SU-DHL-6 (cell line): ENCODE data around the gene CTU1.

Source experiments
- H2AFZ ChIP-seq: fragments of 200-600 bp; sonication (generic); 2 replicates; pipeline ENCODE4 v1.6.1; 2014; ENCODE audit warnings: low read depth, mild to moderate bottlenecking, moderate library complexity, mixed read lengths, antibody characterized with exemption, low read length; ENCODE audit not compliant: severe bottlenecking
- H3F3A ChIP-seq: fragments of 200-600 bp; shearing (Covaris generic); 2 replicates; pipeline ENCODE4 v1.6.0; 2016; ENCODE audit warnings: antibody characterized with exemption, mild to moderate bottlenecking; ENCODE audit not compliant: insufficient read depth
- H3K27ac ChIP-seq: fragments of 200-600 bp; sonication (generic); 2 replicates; pipeline ENCODE4 v1.5.1; 2016; ENCODE audit warnings: low read depth, mild to moderate bottlenecking, low read length, moderate library complexity, mixed read lengths
- H3K27me3 ChIP-seq: fragments of 200-600 bp; sonication (generic), shearing (Covaris generic); 2 replicates; pipeline ENCODE4 v1.6.0; 2014; ENCODE audit warnings: mild to moderate bottlenecking, low read length
- H3K36me3 ChIP-seq: fragments of 200-600 bp; sonication (generic); 2 replicates; pipeline ENCODE4 v1.6.1; 2014; ENCODE audit warnings: mild to moderate bottlenecking, low read length, mixed read lengths
- H3K4me2 ChIP-seq: fragments of 300-600, 200-600 bp; shearing (Covaris generic), sonication (generic); 2 replicates; pipeline ENCODE4 v1.6.0; 2014; ENCODE audit warnings: low read length, low read depth, mild to moderate bottlenecking; ENCODE audit not compliant: poor library complexity, severe bottlenecking
- H3K4me3 ChIP-seq: fragments of 200-600 bp; sonication (generic); 2 replicates; pipeline ENCODE4 v1.5.1; 2014; ENCODE audit warnings: antibody characterized with exemption, low read length, mild to moderate bottlenecking, mixed read lengths; ENCODE audit not compliant: insufficient read depth, poor library complexity, severe bottlenecking
- H3K79me2 ChIP-seq: fragments of 200-600 bp; sonication (generic); 2 replicates; pipeline ENCODE4 v1.6.1; 2014; ENCODE audit warnings: mild to moderate bottlenecking, low read length, moderate library complexity; ENCODE audit not compliant: insufficient read depth
- H3K9ac ChIP-seq: fragments of 200-600 bp; sonication (generic); 2 replicates; pipeline ENCODE4 v1.7.0; 2014; ENCODE audit warnings: mild to moderate bottlenecking, low read length
- H3K9me2 ChIP-seq: fragments of 200-600 bp; sonication (generic); replicated peaks from 2 replicates; pipeline ENCODE4 v1.6.1; 2014; ENCODE audit warnings: low read length; ENCODE audit not compliant: insufficient read depth
- H3K9me3 ChIP-seq: fragments of 200-600 bp; sonication (generic); 2 replicates; pipeline ENCODE4 v1.6.1; 2014; ENCODE audit warnings: low read length, mixed read lengths; ENCODE audit not compliant: insufficient read depth
- H4K20me1 ChIP-seq: fragments of 200-600 bp; sonication (generic); 2 replicates; pipeline ENCODE4 v1.6.1; 2014; ENCODE audit warnings: low read depth, mild to moderate bottlenecking, antibody characterized with exemption, low read length, moderate library complexity, mixed read lengths
- CTCF ChIP-seq: fragments of 200-600 bp; sonication (generic); IDR thresholded peaks from one replicate; pipeline ENCODE4 v1.5.1; 2017; ENCODE audit warnings: antibody characterized with exemption, mild to moderate bottlenecking, low read length, moderate library complexity; ENCODE audit not compliant: insufficient read depth, poor library complexity, severe bottlenecking
- EZH2phosphoT487 ChIP-seq: fragments of 200-600 bp; sonication (generic), shearing (Covaris generic); conservative IDR thresholded peaks from 2 replicates; pipeline ENCODE4 v1.6.1; 2018; ENCODE audit warnings: mild to moderate bottlenecking, antibody characterized with exemption, low read length, moderate library complexity, mixed read lengths

Gene CTU1

GRCh38 chr19:51097796-51098195, 10.4 kb downstream of the CTU1 start:
- no peak overlapping the region for H3K4me2 ChIP-seq
- no peaks in the 10 kb centered on the region for H3K36me3 ChIP-seq
- no peak for TF ChIP-seq CTCF
- no peak for TF ChIP-seq EZH2phosphoT487
- no peak overlapping the region for H3K4me3 ChIP-seq
- H3K27ac ChIP-seq, result no peak overlapping the region
- H2AFZ ChIP-seq, result no peak overlapping the region
- no peaks in the 10 kb centered on the region for H3K79me2 ChIP-seq
- peaks cover 2% of the 10 kb centered on the region; the same call in 1 of the 2 replicates for H4K20me1 ChIP-seq
- H3K9ac ChIP-seq, result no peak overlapping the region
- H3K9me3 ChIP-seq, result no peaks in the 10 kb centered on the region
- H3F3A ChIP-seq, result no peaks in the 10 kb centered on the region
- no peaks in the 10 kb centered on the region for H3K27me3 ChIP-seq
- no peaks in the 10 kb centered on the region for H3K9me2 ChIP-seq

- no peak overlapping the region for H2AFZ ChIP-seq
- H3K27me3 ChIP-seq, result no peaks in the 10 kb centered on the region
- H3K27ac ChIP-seq, result no peak overlapping the region
- H3K36me3 ChIP-seq, result no peaks in the 10 kb centered on the region
- no peak overlapping the region for H3K9ac ChIP-seq
- TF ChIP-seq CTCF (peak; percentile 52), EZH2phosphoT487 (no peak)
- H3K9me3 ChIP-seq, result no peaks in the 10 kb centered on the region
- H3K4me3 ChIP-seq, result no peak overlapping the region
- H3K79me2 ChIP-seq, result no peaks in the 10 kb centered on the region
- H3K4me2 ChIP-seq, result no peak overlapping the region
- H4K20me1 ChIP-seq, result peaks cover 2% of the 10 kb centered on the region; the same call in 1 of the 2 replicates
- no peaks in the 10 kb centered on the region for H3K9me2 ChIP-seq
- H3F3A ChIP-seq, result no peaks in the 10 kb centered on the region
Observed at GRCh38 chr19:51097166-51097738, 11.0 kb downstream of the CTU1 start.

GRCh38 chr19:51096473-51097165, 11.6 kb downstream of the CTU1 start:
- H3K79me2 ChIP-seq, result no peaks in the 10 kb centered on the region
- H3K9ac ChIP-seq, result no peak overlapping the region
- H3F3A ChIP-seq, result no peaks in the 10 kb centered on the region
- H3K36me3 ChIP-seq, result no peaks in the 10 kb centered on the region
- H2AFZ ChIP-seq, result no peak overlapping the region
- no peaks in the 10 kb centered on the region for H3K27me3 ChIP-seq
- no peaks in the 10 kb centered on the region for H3K9me2 ChIP-seq
- no peak overlapping the region for H3K4me3 ChIP-seq
- no peaks in the 10 kb centered on the region for H3K9me3 ChIP-seq
- no peak for TF ChIP-seq CTCF
- TF ChIP-seq EZH2phosphoT487, result no peak
- no peak overlapping the region for H3K4me2 ChIP-seq
- H3K27ac ChIP-seq, result no peak overlapping the region
- peaks cover 2% of the 10 kb centered on the region; the same call in 1 of the 2 replicates for H4K20me1 ChIP-seq
